ENCODE results near the gene ARID3C.

DNA sequence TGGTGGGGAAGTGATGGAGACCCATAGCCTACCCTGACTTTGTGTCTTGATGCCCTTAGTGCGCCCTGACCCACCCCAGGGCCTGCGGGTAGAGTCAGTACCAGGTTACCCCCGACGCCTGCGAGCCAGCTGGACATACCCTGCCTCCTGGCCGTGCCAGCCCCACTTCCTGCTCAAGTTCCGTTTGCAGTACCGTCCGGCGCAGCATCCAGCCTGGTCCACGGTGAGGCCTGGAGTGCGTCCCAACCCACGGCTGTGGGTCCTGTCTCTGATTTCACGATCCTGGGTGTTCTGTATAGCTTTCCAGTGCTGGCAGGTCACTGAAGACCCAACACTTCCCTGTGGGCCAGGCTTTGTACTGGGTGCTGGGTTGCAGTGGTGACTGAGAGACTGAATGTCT lies 29.6 kb upstream of the ARID3C start:
- TF ChIP-seq, protein P1, sequence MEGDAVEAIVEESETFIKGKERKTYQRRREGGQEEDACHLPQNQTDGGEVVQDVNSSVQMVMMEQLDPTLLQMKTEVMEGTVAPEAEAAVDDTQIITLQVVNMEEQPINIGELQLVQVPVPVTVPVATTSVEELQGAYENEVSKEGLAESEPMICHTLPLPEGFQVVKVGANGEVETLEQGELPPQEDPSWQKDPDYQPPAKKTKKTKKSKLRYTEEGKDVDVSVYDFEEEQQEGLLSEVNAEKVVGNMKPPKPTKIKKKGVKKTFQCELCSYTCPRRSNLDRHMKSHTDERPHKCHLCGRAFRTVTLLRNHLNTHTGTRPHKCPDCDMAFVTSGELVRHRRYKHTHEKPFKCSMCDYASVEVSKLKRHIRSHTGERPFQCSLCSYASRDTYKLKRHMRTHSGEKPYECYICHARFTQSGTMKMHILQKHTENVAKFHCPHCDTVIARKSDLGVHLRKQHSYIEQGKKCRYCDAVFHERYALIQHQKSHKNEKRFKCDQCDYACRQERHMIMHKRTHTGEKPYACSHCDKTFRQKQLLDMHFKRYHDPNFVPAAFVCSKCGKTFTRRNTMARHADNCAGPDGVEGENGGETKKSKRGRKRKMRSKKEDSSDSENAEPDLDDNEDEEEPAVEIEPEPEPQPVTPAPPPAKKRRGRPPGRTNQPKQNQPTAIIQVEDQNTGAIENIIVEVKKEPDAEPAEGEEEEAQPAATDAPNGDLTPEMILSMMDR (conservative IDR thresholded peaks at IDR 0.05 in 1 of 2, IDR thresholded peaks at IDR 0.05 in 1 of 2; ENCODE audit: extremely low read depth in 1 of 2, insufficient read depth in 1 of 2, low read depth in 1 of 2, low read length in 2 of 2): no peak
- TF ChIP-seq EZH2 (IDR thresholded peaks at IDR 0.05; ENCODE audit: borderline replicate concordance, low read length): no peak
